Fibroblast of skin of scalp (primary cell): Measurements from ENCODE around the gene POLG.

Experiments
- DNase-seq: peaks from one replicate; pipeline ENCODE4 v3.0.0-alpha.2; 2013

POLG gene

DNA sequence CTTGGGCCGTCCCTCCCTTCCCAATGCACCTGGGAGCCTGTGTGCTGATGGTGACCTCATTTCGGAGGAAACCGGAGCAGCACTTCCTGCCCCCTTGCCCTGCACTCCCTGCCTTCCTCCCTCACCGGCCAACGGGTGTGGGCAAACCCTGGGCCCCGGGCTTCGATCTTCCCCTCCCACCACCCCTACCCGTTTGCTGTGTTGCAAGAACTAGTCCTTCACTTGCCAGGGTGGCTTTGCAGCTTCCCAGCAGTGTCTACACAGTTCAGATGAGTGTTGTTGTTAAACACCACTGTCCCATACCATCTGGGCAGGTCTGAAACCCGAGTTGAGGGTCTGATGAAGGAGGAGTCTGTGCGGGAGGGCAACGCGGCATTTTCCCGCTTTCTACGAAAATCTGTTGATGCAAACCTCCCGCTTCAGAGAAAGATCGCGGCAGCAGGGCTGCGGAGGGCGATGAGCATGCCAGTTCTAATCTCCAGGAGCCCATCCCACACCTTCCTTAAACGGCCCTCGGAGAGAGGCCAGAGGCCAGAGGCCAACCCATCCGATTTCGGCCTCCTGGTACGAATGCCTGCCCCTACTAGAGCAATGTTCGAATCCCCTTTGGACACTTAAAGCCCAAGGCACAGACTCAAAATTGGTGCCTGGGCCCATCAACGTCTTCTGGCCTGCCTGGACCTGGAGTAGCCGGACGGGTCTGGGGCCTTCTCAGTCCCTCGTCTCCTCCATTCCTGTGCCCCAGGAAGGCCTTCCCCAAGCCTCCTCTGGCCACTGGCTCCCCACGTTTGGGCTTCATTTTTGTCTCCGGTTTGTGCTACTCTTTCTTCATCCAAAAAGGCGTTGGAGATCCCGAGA, 35.7 kb upstream of the POLG start:
- DNase-seq: no peak

DNA sequence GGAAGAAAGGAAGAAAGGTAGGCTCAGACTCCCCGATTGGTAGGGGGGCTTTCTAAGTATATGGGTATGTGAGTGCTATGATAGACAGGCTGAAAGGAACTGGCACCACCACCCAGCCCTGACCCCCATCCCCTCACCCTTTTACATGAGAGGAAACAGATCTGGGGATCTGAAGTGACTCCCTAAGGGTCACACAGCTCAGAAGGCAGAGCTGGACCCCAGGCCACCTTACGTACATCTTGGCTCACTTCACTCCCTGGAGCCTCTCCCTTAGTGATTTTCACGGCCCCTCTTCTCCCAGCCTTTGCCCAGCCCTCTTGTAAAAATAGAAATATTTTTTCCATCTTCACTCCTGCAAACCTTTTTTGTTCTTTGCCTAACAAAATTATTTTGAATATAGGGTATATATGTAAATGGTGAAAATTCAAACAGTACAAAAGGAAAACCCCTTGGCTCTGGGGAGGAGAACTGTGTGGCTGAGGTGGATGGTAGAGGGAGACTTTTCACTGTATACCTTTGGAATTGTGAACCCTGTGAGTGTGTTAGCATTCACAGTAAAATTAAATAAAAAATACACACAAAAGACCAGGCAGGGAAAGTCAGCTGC, 34.8 kb upstream of the POLG start:
- DNase-seq: no peak

DNA sequence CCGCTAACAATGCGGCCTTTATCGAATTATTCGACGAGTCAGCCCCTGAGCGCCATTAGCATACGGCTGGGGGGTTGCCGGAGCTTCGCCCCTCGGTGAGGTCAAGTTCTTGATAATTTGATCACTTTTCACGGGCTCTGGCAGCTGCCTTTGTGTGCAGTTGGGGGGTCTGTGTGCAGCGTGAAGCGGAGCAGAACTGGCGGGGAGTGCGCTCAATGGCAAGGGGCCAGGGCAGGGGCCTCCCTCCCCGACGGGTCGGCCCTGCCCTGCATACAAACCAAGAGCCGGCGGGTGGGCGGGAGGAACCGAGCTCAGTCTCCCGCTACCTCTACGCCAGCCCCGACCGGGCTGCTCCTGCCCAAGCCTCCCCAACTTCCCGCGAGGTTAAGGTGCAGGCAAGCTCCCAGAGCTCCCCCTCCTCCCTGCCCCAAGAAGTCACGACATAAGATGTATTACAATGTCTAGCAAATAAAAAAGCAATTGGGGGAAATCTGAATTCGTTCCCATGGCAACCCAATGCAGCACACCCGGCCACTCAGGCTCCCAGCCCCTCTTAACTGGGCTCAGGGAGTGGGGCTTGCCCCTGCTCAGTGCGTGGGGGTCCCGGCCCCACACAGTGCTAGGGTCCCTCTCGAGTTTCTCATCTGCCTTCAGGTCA, 34.1 kb upstream of the POLG start:
- no peak for DNase-seq

DNA sequence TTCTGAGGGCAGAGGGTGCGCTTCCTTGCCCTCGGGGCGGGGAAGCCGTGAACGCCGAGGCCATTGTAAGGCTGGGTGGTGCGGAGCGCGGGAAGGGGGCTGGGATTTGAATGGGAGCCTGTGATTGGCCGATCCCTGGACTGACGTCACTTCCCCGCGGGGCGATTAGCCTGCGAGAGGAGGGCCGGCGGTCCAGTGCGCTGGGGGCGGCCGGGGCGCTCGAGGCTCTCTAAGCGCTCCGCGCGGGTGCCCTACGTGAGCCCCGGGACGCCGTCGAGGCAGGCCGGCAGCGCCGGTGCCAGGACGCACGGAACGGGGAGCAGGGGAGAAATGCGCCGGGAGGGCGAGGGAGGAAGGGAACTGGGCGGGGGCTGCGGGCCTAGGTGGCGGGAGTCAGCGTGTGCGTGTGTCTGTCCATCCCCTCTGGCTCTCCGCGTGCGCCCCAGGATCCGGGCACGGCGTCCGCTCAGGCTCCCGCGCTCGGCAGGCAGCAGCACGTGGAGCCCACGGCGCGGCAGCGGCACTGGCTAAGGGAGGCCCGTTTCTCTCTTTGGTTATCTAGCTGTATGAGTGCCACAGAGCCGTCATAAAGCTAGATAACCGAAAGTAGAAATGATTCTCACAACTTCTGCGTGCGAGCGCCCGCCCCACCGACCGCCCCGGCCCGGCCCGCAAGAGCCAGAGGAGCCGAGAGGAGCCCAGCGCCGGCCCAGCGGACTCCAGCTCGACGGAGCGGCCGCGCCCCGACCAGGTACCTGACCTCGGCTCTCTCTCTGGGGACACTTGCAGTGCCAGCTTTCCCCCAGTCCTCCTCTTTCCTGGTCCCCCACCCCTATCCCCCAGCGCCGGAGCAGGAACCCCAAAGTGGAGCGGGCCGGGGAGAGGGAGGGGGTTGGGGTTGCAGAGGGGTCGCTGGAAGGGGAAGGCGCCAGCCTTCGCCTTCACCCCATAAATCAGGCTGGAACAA, 33.1 kb upstream of the POLG start:
- no peak for DNase-seq

DNA sequence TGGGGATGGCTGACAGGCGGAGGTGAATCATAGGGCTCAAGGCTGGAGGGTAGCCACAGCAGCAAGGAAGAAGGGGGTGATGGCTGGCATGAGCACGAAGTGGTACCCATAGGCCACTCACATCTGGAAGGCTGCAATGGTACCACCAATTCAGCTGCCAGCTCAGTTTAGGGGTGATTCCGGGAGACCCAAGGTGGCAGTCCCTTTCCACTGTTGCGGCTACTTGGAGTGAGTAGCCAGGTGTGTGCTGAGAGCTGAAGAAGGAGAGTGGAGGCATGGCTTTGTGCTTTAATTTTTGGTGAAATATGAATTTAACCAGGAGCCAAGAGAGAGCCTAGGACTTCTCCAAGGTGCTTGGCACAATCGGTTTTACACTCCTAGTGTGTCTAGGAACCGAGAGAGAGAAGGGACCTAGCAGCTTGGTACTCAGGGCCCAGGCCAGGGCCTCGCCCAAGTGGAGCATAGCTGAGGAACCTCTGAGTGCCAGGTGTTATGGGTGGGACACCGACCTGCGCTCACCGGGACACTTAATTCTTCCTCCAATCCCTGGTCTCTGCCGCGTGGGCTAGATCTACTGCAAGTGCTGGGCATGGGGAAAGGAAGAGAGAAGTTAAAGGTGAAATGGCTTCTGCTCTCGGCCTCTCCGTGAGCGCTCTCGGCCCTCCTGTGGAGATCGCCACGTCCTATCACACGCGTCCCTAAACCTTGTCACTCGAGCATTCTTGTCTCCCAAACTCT, 32.2 kb upstream of the POLG start:
- no peak for DNase-seq

DNA sequence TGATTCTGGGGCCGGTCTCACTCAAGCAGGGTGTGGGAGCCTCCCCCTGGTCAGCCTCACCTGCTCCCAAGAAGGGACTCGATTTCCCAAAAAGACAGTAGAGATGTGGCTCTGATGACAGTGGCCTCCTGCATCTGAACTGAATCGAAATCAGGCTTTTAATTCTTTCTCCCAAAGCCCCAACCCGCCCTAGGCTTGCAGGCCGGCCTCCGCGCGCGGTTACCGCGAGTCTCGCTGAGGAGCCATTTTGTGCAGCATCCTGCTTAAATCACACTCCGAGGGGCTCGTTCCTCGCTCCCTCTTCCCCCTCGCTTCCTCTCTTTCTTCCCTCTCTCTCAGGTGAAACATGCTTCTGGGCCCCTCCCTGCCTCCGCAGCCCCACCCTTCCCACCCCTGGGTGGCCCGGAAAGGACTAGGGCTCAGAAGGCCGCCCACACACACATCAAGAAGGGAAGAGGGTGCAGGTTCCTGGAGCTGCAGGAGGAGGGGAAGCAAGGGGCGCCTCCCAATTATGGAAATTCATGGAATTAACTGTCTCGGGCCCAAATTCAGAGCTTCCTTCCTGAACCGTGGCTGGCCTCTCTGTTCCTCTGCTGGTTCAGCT, 30.9 kb upstream of the POLG start:
- DNase-seq: no peak

DNA sequence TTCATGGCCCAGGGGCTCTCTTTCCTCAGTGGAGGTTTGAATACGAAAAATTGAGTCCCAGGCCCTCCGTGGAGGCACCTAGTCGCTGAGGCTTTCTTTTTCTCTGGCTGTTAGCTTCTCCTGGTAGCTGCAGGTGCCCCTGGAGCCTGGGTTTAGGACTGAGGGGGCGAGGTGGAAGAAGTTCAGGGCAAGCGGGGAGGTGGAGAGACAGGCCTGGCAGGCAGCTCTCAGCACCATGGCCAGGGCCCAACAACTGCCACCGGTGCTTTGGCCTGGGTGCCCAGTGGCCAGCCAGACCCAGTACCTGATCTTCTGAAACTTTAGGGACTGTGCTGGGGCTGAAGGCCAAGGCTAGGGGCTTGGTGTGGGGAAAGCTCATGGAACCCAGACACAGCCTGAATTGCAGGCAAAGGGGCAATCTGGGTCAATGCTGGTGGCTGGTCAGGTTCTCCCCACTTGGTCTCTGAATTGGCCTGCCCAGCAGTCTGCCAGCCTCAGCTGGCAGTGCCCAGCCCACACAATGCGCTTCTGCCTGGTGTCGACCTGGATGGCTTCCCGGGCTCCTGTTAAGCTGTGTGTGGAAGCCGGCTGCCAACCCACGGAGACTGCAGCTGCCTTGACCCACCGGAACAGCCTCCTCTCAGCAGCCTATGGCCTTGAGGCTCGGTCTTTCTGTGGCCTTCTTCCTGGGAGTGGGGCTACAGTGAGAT, 30.3 kb upstream of the POLG start:
- DNase-seq: no peak

DNA sequence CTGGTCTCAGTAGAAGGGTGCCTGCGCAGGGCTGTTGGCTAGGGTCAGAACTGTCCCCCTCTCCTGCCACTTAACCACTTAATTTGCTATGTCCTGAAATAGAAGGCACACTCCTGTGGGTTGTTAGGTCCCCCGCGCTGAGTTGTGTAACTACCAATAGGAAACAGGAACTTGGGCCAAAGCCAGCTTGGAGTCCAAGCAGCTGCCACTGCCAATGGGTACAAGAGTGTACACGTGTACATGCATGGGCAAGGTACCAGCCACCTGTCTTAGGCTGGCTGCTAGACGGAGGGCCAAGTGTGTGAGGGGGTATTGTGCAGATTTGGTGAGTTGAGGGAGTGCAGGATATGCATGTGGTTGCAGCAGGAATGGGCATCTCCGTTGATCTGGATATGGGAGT, 29.7 kb upstream of the POLG start:
- DNase-seq: no peak

DNA sequence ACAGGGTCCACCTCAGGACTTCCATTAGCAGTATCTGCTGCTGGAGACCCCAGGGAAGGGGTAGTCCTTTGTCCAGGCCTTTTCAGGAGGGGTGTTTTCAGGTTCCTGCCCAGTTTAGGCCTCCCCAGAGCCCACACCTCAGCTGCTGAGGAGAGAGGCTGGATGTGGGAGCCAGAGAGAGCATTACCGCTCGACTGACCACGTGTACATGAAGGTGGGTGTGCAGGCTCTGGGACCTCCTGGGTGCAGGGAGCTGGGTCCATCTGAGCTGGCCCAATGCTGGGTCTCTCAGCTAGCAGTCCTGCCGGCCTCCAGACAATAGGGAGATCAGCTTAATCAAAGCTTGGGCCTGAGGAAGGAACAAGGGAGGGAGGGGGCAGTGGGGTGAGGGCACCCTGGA, 29.1 kb upstream of the POLG start:
- no peak for DNase-seq

DNA sequence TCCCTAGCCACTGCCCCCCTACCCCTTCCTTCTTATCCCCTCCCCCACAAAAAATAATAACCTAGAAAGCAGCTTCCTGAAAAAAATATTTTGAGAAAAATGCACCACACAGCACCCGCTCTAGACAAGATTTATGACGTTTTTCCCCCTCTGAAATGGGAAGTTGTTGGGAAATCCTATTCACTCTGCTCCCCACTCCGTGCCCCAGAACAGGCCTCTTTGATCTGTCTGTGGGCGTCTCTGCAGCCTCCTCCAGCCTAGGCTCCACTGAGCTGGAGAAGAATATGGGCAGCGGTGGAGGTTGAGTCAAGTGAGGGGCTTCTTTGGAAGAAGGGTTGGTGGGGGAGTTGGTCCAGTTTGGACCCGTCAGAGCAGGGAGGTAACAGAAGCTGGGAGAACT, 28.5 kb upstream of the POLG start:
- DNase-seq: no peak

DNA sequence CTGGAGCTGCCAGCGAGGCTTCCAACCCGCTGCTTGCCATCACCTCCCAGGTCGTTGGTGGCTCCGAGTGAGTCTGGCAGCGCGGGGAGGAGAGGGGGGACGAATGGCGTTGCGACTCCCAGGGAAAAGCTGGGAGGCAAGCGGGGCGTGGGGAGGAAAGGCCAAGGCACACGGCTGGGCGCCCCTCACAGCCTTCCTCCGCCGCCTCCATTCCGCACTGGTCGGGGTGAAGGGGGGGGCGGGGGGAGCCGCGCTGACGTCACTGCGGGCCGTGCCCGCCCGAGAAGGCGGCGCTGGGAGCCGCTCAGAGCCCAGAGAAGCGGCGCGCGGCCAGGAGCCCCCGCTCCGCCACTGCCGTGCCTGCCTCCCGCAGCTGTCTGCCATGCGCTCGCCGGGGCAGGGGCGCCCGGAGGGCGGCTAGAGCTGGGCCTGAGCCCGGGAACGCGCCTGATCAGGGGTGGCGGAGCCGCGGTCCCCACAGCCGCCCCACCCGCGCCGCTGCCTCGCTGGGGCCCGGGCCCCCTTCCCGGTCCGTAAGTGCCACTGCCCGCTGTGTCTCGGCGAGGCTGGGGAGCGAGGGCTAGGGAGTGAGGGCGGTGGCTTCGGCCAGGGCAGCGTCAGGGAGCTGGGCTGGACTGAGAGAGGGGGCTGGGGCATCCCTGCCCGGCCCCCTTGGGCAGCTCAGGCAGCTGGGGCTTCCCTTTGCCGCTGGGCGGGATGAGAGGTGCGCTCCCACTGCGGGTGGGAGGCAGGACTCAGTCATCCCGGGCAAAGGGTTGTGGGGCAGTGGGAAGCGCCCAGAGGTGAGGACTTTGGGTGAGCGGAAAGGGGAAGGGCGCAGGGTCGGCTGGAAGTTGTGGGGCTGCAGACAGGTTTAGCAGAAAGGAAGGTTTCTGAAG, 27.8 kb upstream of the POLG start:
- no peak for DNase-seq

DNA sequence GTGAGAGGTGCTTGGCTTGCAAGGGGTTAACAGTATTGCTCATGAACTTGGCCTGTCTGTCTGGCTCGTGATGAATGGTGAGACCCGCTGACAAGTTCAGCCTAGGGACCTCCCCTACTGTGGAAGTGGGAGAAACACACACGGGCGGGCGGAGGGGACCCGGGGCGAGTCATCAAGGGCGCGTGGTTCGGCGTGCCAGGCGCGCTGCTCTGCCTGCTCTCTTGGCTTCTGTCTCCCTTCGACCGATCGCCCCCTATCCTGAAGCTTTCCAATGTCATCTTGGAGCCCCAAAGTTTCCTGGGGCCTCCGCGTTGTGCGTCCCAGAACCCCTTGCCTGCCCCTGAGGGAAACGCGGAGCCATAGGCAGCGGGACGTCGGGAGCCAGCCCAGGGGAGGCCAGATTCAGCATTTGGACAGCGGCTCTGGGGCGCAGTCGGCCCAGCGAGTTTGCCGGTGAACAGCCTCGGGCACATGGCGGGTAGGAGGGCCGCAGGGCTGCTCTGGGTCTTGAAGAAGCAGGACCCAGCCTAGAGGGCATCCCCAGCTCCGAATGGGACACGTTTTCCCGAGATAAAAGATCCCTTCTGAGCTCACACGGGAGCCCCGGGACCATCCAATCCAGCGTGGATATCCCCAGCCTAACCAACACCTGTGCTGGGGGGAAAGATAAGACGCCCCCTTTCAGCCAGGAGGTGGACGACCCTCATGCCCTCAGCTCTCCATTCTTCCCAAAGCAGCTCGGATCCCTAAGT, 27.0 kb upstream of the POLG start:
- peak; percentile 66 for DNase-seq

DNA sequence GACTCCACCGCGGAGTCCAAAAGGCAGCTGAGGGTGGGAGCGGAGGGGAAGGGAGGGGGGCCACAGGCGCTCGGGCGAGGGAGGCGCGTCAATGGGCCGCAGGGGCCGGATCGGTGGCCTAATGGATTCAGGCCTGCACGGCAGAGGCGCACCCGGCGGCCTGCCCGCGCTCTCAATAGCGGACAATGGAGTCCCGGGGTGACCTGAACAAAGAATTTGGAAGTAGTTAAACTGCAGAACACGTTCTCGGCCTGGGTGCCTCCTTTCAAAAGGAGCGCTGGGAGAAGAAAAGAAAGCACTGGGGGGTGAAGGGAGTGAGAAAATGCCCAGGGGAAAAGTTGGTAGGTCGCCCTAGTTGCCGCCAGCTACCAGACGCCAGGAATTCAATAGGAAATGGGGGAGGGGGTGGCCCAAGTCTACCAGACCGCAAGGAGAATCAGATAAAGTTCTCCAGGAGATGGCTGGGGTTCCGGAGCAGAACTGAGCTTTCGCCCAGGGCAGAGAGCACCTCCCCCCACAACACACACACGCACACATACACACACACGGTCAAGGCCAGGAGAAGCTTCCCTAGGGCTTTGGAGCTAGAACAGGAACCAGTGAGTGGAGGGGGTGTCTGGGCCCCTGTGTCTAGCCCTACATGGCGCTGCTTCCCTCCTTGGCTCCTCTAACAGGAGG, 25.8 kb upstream of the POLG start:
- DNase-seq: no peak

DNA sequence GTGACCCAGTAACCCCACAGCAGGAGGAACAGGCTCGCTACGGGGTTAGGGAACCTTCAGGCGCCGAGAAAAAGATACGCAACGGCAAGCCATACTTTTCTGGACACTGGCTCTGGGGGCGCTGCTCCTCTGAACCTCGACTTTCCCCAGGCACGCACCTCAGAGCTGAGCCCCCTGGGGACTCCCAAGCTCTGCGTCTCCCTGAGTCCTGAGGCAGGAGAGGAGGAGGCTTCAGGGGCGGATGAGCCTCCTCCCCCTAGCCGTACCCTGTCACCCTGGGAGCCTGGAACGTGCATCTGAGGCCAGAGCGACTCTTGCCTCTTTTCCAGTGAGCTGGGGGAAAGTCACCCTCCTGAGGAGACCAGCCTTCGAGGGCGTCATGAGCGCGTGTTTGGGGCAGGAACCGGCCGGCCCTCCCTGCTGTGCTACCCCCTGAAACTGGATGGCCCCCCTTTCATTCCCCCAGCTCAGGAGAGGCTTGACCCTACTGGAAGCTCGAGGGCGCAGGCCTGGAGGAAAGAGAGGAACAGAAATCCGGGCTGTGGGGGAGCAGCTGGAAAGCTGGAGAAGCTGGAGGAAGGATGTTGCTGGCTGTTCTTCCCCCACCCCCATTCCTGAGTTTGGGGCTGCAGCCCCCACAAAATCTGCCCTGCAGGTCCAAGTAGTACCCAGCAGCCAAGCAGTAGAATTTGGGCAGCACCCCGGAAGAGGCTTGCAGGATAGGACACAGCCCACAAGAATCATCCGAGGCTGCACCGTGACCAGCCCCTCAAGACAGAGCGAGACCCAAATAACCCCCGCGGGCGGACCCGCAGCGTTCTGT, 25.1 kb upstream of the POLG start:
- no peak for DNase-seq

DNA sequence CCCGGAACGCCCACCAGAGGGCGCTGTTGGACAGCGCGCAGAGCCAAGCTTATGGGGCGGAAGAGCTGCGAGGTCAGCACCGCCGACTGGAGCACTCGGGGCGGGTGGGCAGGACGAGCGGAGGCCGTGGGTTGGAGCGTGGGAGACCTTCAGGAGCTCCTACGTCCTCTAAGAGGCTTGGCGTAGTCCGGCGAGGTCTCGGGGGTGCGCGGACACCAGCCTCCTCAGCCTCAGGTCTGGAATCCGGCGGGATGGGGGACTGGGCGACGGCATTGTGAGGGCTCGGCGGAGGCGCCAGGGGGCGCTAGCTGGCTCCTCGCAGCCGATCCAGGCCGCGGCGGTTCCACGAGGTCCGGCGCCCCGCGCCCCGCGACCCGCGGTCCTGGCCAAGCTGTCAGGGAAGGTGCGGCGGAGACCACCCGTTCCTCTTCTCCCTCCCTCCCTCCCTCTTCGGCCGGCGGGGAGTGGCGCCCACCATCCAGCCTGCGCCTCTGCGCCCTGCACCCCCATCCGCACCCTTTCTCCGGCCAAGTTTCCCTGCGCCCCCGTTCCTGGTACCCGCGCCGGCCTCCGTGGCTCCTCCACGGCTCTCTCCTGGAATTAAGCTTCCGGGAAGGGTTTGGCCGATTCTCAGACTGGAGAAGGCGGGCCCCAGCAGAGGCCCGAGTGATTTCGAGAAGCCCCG, 24.3 kb upstream of the POLG start:
- peak; percentile 62 for DNase-seq

DNA sequence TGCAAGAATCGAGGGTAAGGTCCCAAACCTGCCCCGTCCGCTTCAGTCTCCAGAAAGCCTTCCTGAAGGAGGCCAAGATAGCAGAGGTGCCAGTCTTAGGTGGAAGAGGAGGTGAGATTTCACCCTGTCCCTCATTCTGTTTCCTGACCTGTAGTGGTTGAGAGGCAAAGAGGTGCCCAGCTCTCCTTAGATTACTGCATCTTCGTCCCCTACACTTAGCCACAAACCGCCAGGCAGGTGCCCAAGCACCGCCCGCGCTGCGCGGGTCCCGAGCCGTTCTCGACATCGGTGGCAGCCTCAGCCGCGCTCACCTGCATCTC, 23.8 kb upstream of the POLG start:
- no peak for DNase-seq
